H1 (cell line): ENCODE results near the gene PLEKHM3. TPM values are rescaled to one million over a fixed set of nuclear protein-coding genes. Genes with fewer than 3 reads are reported as not detected.

Experiments used
- ASH2L ChIP-seq: fragments of 200-600, 300-600 bp; sonication (generic); IDR thresholded peaks from one replicate; pipeline ENCODE4 v1.7.1; 2017; ENCODE audit warnings: low read length
- BRCA1 ChIP-seq: IDR thresholded peaks from 2 replicates; pipeline ENCODE4 v1.6.1; 2012; ENCODE audit warnings: low read depth, low read length, improper control_type of control experiment
- CBX5 ChIP-seq: fragments of 300-800, 300-1000 bp; sonication (generic); IDR thresholded peaks from 2 replicates; pipeline ENCODE4 v1.7.1; 2016; ENCODE audit warnings: antibody characterized with exemption, low read length, low read depth
- CBX8 ChIP-seq: fragments of 300-800, 300-1000 bp; sonication (generic); IDR thresholded peaks from 2 replicates; pipeline ENCODE4 v1.7.1; 2016; ENCODE audit warnings: low read depth, low read length, borderline replicate concordance
- CHD1 ChIP-seq: IDR thresholded peaks from 2 replicates; pipeline ENCODE4 v1.6.1; 2012; ENCODE audit warnings: low read depth, low read length, improper control_type of control experiment
- CHD2 ChIP-seq: IDR thresholded peaks from 2 replicates; pipeline ENCODE4 v1.6.1; 2012; ENCODE audit warnings: low read length, improper control_type of control experiment
- HDAC6 ChIP-seq: IDR thresholded peaks from one replicate; pipeline ENCODE4 v1.7.1; 2012; ENCODE audit warnings: low read depth, mild to moderate bottlenecking, inconsistent platforms, low read length, moderate library complexity
- JUN ChIP-seq: IDR thresholded peaks from 2 replicates; pipeline ENCODE4 v1.6.1; 2011; ENCODE audit warnings: low read depth, mild to moderate bottlenecking, improper control_type of control experiment, low read length
- KDM4A ChIP-seq: IDR thresholded peaks from one replicate; pipeline ENCODE4 v1.7.1; 2012; ENCODE audit warnings: low read depth, mild to moderate bottlenecking, moderate library complexity, low read length, inconsistent platforms; ENCODE audit not compliant: severe bottlenecking
- MAFK ChIP-seq: IDR thresholded peaks from 2 replicates; pipeline ENCODE4 v1.6.1; 2012; ENCODE audit warnings: low read depth, mild to moderate bottlenecking, improper control_type of control experiment, low read length
- NANOG ChIP-seq: IDR thresholded peaks from 2 replicates; pipeline ENCODE4 v1.6.1; 2011; ENCODE audit warnings: low read length, low read depth, mild to moderate bottlenecking, inconsistent platforms; ENCODE audit not compliant: insufficient read depth, poor library complexity, severe bottlenecking
- NRF1 ChIP-seq: IDR thresholded peaks from 2 replicates; pipeline ENCODE4 v1.6.1; 2011; ENCODE audit warnings: mild to moderate bottlenecking, low read depth, low read length, improper control_type of control experiment
- POLR2AphosphoS5 ChIP-seq: IDR thresholded peaks from 2 replicates; pipeline ENCODE4 v1.6.1; 2011; ENCODE audit warnings: low read depth, low read length
- POU5F1 ChIP-seq: IDR thresholded peaks from 2 replicates; pipeline ENCODE4 v1.6.1; 2011; ENCODE audit warnings: low read depth, mild to moderate bottlenecking, low read length, moderate library complexity
- RBBP5 ChIP-seq: IDR thresholded peaks from 2 replicates; pipeline ENCODE4 v1.7.1; 2012; ENCODE audit warnings: low read depth, mild to moderate bottlenecking, inconsistent platforms, low read length, moderate library complexity, borderline replicate concordance
- RFX5 ChIP-seq: IDR thresholded peaks from 2 replicates; pipeline ENCODE4 v1.6.1; 2011; ENCODE audit warnings: low read depth, low read length, improper control_type of control experiment, borderline replicate concordance
- RXRA ChIP-seq: IDR thresholded peaks from 2 replicates; pipeline ENCODE4 v1.6.1; 2011; ENCODE audit warnings: low read depth, mild to moderate bottlenecking, low read length, moderate library complexity; ENCODE audit not compliant: insufficient read depth
- SAP30 ChIP-seq: fragments of 300-600 bp; sonication (generic); IDR thresholded peaks from 2 replicates; pipeline ENCODE4 v1.7.1; 2012; ENCODE audit warnings: low read length, moderate library complexity, mild to moderate bottlenecking, inconsistent platforms; ENCODE audit not compliant: insufficient read depth, insufficient replicate concordance
- SP1 ChIP-seq: IDR thresholded peaks from 2 replicates; pipeline ENCODE4 v1.6.1; 2011; ENCODE audit warnings: low read depth, low read length
- SP4 ChIP-seq: IDR thresholded peaks from 2 replicates; pipeline ENCODE4 v1.6.1; 2012; ENCODE audit warnings: low read length, inconsistent platforms
- SUZ12 ChIP-seq: fragments of 200-600 bp; sonication (generic); IDR thresholded peaks from 2 replicates; pipeline ENCODE4 v1.6.1; 2012; ENCODE audit warnings: mild to moderate bottlenecking, inconsistent platforms, low read length, moderate library complexity, mixed read lengths
- polyA plus RNA-seq, 7 experiments: library from polyadenylated mRNA; depleted of rRNA in 3 of 7; stranded (reverse) in 5 of 7; unstranded in 2 of 7; fragments of >200 nt in 5 of 7; fragments of 200-250 nt in 2 of 7; gene quantifications; 1 replicate in 5 of 7; 2 replicates in 1 of 7; 4 replicates in 1 of 7; pipeline versions ENCODE4 v1.2.1 to v1.2.3, GENCODE V29; 2011 to 2013; ENCODE audit warnings: missing spikeins in 2 of 7, mixed read lengths in 2 of 7
- total RNA-seq: library from RNA; stranded (reverse); fragmentation: NEBNext Ultra II Directional; extraction: Animal tissue kit (Norgen Biotek cat#: 25700); gene quantifications from 2 replicates; pipeline ENCODE4 v1.2.1, GENCODE V29; 2021
- TF ChIP-seq, protein P1 (sequence below): IDR thresholded peaks from 2 replicates; pipeline ENCODE4 v1.6.1; 2011; ENCODE audit warnings: low read length, improper control_type of control experiment
- TF ChIP-seq, protein P2 (sequence below): IDR thresholded peaks from 2 replicates; pipeline ENCODE4 v1.6.1; 2012; ENCODE audit warnings: inconsistent platforms

Gene PLEKHM3
- total and polyA plus RNA-seq, 2 of the 8 experiments (the other 6 are each of a cell fraction or from before 2014, with no cell fraction given) = 2.3 to 5.8 TPM

DNA sequence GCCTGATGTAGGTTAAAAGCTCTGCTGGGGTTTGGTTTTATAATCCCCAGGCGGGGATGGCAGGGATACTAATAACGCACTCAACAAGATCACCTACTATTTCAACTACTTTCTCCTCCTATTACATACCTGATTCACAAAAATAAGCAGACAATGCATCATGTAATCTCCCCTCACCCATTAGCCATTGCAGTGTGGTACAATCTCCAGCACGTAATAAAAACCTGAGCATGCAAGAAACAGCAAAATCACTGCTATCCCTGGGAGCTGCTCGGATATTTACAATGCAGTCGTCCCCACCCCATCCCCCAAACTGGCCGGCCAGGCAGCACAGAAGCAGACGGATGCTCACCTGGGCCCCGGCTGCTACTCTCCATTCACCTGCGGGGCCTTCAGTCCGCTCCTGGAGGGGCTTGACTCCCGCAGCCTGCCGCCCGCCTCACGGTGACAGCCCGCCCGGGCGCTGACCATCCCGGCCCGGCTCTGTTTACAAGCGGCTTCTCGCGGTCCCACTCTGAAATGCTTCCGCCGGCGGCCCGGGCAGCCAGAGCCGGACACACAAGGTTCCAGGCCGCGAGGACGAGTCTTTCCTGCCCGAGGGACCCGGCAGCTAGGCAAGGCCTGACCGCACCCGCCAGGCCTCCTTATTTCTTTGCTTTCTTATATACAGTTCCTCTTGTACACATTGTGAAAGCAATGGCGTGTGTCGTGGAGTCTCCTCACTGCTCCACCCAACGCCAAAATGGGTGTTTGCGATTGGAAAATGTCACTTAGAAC lies at the start of gene PLEKHM3 (continued):
- TF ChIP-seq, protein P1, sequence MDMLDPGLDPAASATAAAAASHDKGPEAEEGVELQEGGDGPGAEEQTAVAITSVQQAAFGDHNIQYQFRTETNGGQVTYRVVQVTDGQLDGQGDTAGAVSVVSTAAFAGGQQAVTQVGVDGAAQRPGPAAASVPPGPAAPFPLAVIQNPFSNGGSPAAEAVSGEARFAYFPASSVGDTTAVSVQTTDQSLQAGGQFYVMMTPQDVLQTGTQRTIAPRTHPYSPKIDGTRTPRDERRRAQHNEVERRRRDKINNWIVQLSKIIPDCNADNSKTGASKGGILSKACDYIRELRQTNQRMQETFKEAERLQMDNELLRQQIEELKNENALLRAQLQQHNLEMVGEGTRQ = no peak
- TF ChIP-seq SAP30 (peak; percentile 61), MAFK (no peak), ASH2L (peak; percentile 92), RFX5 (no peak), SP4 (no peak), SP1 (peak; percentile 61), CHD1 (no peak), NANOG (no peak), RBBP5 (peak; percentile 88), CHD2 (peak; percentile 58), KDM4A (no peak), CBX5 (no peak), JUN (0 out of 2 replicates have a peak, but pooled peaks have one; percentile 51), POLR2AphosphoS5 (peak; percentile 37; the same call in 1 of the 2 replicates), CBX8 (no peak), SUZ12 (no peak), RXRA (no peak), POU5F1 (peak; percentile 4; the same call in 1 of the 2 replicates), NRF1 (no peak), HDAC6 (no peak), BRCA1 (no peak)
- TF ChIP-seq, protein P2, sequence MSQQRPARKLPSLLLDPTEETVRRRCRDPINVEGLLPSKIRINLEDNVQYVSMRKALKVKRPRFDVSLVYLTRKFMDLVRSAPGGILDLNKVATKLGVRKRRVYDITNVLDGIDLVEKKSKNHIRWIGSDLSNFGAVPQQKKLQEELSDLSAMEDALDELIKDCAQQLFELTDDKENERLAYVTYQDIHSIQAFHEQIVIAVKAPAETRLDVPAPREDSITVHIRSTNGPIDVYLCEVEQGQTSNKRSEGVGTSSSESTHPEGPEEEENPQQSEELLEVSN = peak; percentile 38; the same call in 1 of the 2 replicates
